COLO829 (cell line): ENCODE results near the gene TMEM238L.

Experiments
- DNase-seq: peaks from one replicate; pipeline ENCODE4 v3.0.0; 2012; ENCODE audit warnings: low spot score

The TMEM238L gene

DNA sequence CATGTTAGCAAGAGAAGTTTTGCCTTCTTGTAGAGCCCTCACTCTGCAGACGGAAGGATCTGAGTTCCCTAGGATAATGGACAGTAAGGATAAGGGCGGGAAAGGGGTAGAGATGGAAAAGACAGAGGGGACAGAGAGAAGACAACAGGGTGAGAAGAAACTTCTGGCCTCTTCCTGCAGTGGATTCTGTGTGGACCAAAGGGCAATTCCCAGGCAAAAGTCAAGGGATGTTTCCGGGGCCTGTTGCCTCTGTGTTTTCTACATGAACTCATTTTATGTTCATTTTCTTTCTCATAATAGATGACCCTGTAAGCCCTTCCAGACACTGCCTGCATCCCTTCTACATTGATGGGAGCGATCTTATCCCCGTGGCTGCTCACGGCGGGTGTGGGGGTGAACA lies 647 bp upstream of the TMEM238L start:
- DNase-seq: no peak

GRCh38 chr17:10803350-10803749 lies 549 bp downstream of the TMEM238L start:
- DNase-seq: no peak

GRCh38 chr17:10802496-10803284 lies 1.2 kb downstream of the TMEM238L start:
- no peak for DNase-seq

DNA sequence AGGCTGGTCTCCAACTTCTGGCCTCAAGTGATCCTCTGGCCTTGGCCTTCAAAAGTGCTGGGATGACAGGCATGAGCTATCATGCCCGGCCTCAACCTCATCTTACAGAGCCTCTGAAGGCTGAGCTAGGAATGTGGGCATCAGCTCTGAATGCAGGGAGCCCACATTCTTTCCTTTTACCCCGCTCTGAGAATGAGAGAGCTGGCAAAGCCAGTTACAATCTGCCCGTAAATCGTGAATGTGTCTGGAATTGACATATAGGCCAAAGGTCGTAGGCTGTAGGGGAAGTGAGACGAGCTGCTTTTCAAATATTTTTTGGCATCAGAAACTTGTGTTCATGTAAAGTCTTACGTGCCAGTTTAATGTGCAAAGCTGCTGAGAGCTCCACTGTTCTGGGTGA lies 4.5 kb downstream of the TMEM238L start:
- no peak for DNase-seq

- no peak for DNase-seq
Observed at GRCh38 chr17:10798910-10799309, 5.0 kb downstream of the TMEM238L start.

GRCh38 chr17:10798332-10798749 lies 5.6 kb downstream of the TMEM238L start:
- DNase-seq: no peak

DNA sequence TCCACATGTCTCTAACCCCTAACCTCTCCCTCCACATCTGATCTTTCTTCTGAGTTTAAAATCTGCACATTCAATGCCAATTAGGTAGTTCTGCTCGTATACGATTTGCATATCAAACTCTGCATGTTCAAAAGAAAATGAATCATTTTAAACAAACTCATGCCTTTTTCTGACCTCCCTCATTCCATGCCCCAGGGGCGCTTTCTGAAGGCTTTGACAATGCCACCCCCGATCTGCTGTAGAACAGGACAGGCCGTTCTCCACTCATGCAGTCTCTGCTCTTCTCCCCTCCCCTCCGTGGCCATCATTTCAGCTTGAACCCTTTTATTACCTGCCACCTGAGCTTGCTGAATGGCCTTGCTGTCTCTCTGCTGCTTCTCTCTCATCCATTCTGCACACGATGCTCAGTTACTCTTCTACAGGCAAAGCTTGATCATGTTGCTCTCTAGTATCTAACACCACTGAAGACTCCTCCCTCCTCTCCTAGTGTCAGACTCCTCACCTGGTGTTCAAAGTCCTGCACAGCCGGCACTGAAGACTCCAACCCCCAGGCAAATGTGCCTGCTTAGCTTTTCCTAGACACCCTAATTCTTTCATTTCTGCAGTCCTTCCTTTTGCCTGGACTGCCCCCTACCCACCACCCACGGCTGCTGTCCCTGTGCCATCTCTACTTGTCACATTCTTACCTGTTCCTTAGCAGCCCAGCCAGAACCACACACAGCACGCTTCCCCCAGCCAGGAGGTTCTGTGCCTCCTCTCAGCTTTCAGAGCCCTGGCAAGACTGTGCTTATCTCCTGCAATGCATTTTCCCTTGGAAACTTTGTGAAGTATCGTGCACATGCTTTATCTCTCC lies 6.2 kb downstream of the TMEM238L start:
- no peak for DNase-seq

DNA sequence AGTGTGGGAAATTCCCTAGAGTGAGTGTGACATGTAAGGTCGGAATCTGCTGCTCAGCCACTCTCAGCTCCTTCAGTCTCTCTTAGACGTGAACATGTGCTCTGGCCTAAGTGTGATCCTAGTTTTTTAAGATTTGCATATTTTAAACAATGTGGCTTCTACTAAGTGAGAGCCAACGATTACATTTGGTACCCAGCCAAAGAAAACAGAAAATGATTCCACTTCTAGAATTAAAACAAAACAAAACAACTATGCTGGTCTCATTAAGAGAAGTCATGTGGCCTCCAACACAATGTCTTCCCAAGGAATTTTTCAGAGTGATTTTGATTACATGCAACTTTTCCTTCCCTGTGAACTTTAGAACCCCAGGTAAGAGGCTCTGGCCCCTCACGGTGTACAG lies 10.1 kb downstream of the TMEM238L start:
- no peak for DNase-seq

DNA sequence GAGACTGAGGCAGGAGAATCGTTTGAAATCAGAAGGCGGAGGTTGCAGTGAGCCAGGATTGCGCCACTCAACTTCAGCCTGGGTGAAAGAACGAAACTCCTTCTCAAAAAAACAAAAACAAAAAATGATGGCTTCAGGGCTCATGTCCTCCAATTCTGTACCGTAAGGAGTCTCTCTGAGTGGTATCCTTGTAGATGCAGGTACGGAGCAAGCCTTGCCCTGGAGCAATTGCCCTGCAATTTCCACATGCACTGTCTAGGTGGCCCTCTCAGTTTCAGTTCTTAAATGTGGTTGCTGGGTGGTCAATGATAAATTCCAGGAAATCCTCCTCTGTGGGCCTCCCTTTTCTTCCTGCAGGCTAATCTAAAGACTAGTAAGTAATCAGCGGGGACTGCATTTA lies 10.6 kb downstream of the TMEM238L start:
- no peak for DNase-seq

DNA sequence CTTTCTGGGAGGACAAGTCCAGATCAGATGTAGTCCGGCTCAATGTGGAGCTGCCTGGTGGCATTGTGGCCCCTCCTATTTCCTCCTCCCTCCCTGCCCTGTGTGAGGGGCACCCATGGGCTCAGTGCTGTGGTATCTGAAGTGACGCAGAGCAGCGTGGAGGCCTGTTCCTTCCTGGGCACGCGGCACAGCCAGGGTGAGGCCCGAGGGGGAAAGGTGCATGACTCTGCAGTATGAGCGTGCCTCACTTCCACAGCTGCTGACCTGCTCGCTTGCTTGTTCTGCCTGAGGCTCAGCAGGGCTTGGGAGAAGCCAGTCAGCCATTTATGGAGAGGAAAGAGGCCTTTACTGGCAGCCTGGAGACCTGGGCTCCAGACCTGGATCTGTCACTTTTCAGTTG lies 11.7 kb downstream of the TMEM238L start:
- no peak for DNase-seq

- DNase-seq: no peak
Observed at GRCh38 chr17:10790491-10791401, 13.2 kb downstream of the TMEM238L start.

DNA sequence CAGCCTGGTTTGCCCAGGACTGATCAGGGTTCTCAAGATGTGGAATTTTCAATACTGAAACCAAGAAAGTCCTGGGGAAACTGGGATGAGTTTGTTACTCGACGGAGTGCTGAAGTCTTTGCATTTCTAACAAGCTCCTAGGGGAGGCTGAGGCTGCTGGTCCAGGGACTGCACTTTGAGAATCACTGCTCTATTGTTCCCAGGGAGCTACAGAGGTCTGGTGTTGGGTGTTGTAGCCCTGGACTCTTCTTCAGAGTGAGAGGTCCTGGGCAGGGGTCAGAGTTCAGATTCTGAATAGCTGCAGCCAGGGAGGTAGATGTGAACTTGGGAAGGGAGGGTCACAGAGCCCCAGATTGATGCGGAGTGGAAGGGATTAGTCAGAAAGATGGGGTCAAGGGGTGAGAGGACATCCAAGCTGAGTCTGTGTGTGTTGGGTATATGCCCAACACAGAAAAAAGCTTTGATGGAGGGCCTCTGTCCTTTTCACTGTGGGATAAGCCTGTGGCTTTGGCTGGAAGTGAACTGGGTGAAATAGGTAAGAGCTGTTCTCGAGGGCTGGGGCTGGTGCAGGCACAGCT lies 14.1 kb downstream of the TMEM238L start:
- no peak for DNase-seq

DNA sequence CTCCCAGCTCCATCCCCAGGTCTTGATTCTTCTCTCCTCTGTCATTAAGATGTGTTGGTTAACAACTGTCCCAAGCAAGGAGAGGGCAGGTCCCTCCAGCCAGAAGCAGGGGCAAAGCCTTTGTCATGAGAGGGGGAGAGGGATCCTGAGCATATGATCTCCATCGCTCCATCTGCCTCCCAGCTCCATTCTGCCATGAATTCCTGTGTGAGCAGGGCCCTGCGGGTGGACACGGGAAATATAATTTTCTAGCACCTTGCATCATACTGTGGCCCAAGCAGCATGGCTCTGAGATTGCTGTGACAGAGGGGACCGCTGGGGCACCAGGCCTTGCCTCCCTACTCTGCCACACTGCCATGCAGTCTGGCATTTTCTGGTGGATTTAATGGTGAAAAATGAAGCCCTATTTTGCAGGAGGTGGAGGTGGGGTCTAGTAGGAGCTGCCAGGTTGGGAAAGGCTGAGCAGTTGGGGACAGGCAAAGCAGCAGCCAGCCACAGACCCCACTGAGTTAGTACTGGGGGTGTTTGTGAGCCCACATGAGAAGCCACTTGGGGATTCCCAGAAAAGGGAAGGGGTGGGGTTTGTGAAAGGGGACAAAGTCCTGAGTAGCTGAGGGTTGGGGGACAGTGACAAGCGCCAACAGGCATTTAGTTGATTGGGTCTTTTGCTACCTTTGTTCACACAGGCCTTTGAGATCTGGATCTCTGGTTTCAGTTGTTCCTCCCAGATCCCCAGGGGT lies 16.4 kb downstream of the TMEM238L start:
- DNase-seq: no peak

DNA sequence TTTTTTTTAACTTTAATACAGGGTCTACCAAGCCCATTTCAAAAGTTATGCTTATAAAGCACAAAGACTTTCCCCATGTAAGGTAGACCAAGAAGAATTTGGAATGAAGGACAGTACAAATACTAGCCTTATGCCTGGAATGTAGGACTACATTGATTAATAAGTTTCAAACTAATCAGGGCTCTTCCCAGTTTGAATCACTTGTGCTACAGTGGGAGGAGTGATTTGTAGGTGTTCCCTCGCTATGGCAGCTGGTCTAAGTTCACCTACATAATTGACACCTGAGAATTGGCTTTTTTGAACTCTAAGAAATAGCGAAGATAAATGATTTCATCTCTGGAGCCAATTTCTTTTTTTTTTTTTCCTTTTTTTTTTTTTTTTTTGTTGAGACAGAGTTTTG lies 18.6 kb downstream of the TMEM238L start:
- no peak for DNase-seq

DNA sequence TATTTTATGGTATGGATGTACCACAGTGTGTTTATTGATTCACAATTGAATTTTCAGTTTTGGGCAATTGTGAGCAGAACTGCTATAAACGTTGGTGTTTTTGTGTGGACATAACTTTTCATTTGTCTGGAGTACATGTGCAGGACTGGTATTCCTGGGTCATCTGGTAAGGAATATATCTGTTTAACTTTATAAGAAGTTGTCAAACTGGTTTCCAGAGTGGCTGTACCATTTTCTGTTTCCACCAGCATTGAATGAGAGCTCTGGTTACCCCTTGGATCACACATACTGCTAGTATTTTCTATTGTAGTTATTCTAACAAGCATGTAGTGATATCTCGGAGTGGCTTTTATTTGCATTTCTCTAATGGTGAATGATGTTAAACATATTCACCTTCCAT lies 24.3 kb downstream of the TMEM238L start:
- no peak for DNase-seq

GRCh38 chr17:10777890-10778289 lies 26.0 kb downstream of the TMEM238L start:
- DNase-seq: no peak

- DNase-seq: no peak
Observed at GRCh38 chr17:10777131-10777807, 26.6 kb downstream of the TMEM238L start.

DNA sequence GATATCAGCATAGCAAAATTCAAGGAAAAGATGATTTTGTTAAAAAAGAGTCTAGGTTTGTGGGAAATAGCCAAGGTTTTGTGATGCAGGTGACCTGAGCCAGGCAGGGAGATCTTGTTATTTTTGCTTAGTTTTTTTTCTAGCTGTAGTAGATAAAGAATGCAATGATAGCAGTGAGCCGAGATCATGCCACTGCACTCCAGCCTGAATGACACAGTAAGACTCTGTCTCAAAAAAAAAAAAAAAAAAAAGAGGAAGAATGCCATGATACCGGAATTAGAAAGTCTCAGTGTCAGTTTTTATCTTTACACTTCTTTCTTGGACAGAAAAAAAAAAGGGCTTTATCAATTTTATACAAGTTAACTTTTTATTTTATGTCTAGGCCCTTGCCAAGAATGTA lies 27.5 kb downstream of the TMEM238L start:
- no peak for DNase-seq

DNA sequence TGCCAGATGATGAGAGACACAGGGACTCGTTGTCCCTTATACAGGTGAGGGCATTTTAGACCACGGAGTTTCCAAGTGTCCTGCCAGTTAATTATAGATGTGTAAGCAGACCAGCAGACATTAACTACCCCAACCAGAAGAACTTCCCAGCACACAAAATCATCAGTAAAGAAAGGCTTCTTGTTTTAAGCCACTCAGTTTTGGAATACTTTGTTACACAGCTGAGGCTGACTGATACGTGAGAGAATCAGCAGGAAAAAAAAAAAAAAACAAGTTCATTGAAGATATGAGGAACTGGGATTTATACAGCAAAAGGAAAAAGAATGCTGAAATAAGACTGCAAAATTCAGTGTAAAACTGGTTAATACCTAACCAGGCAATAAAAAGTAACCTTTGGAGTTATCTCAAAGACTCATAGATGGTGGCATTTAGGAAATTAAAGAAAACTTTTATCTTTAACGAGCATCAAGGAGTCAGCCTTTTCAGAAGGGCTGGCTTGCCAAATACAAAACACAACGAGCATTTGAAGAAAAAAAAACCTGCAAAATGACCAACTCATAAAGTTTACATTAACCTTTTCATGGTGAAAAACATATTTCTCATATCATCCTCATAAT lies 28.1 kb downstream of the TMEM238L start:
- no peak for DNase-seq

DNA sequence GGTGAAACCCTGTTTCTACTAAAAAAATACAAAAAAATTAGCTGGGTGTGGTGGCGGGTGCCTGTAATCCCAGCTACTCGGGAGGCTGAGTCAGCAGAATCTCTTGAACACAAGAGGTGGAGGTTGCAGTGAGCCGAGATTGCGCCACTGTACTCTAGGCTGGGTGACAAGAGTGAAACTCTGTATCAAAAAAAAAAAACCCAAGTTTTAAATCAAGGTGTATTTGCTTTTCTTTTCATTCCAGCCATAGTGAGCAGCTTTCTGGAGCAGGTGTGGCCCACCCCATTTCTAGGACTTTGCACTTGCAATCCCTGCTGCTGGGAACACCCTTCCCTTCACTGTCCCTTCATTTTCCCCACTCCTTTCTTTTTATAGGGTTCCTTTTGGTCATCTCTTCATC lies 28.8 kb downstream of the TMEM238L start:
- no peak for DNase-seq
